ENCODE data around the gene FIBP.

GRCh38 chr11:65892661-65893317 lies 4.5 kb upstream of the FIBP start:
- no peak for TF ChIP-seq CTCF (conservative IDR thresholded peaks at IDR 0.05; ENCODE audit: low read depth, low read length)
- no peak for TF ChIP-seq MXI1 (IDR thresholded peaks at IDR 0.05; ENCODE audit: borderline replicate concordance, low read depth, low read length)
- no peak for TF ChIP-seq FOS (IDR thresholded peaks at IDR 0.05; ENCODE audit: low read depth, low read length)
- peak; percentile 3; the same call in 1 of the 2 replicates for TF ChIP-seq POLR2A (IDR thresholded peaks at IDR 0.05; ENCODE audit: low read depth, low read length)
- TF ChIP-seq ELK1 (IDR thresholded peaks at IDR 0.05; ENCODE audit: borderline replicate concordance, low read depth, low read length), result no peak
